ENCODE results near the gene RHBG. TPM values are rescaled to one million over a fixed set of nuclear protein-coding genes. Genes with fewer than 3 reads are reported as not detected.
A peak's percentile ranks its signal among the peaks of the same experiment; 100 is the strongest.
"Not testable (repeated sequence)": the region's sequence is repeated elsewhere in the genome, so short reads cannot be mapped to it uniquely, and the experiment has no call there.

RHBG gene, protein sequence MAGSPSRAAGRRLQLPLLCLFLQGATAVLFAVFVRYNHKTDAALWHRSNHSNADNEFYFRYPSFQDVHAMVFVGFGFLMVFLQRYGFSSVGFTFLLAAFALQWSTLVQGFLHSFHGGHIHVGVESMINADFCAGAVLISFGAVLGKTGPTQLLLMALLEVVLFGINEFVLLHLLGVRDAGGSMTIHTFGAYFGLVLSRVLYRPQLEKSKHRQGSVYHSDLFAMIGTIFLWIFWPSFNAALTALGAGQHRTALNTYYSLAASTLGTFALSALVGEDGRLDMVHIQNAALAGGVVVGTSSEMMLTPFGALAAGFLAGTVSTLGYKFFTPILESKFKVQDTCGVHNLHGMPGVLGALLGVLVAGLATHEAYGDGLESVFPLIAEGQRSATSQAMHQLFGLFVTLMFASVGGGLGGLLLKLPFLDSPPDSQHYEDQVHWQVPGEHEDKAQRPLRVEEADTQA
- not detected for total RNA-seq
- total RNA-seq (2013): not detected

- H3K27me3 Mint-ChIP-seq (ENCODE audit: low read depth in 2 of 2): peaks cover 46 to 59% of the 10 kb centered on the region in 2 donors
- H3K27ac ChIP-seq (ENCODE audit: low read length): no peak within 1 kb of the TSS
- no peaks in the 10 kb centered on the region for H3K9me3 Mint-ChIP-seq
- no peak within 1 kb of the TSS for H3K27ac Mint-ChIP-seq
- H3K4me1 ChIP-seq (ENCODE audit: control insufficient read depth, insufficient read depth, low read length): peaks cover 10% of the 10 kb centered on the region
- intact Hi-C loops (cut with micrococcal nuclease): no loop called here
- peak within 1 kb of the TSS; percentile 45 for H3K4me3 Mint-ChIP-seq
- no peak within 1 kb of the TSS for H3K4me3 ChIP-seq (ENCODE audit: low read length)
- peaks cover 10% of the 10 kb centered on the region for H3K27me3 ChIP-seq (ENCODE audit: control insufficient read depth, insufficient read depth, low read length)
- no peaks in the 10 kb centered on the region for H3K36me3 Mint-ChIP-seq
- TF ChIP-seq, protein P1, sequence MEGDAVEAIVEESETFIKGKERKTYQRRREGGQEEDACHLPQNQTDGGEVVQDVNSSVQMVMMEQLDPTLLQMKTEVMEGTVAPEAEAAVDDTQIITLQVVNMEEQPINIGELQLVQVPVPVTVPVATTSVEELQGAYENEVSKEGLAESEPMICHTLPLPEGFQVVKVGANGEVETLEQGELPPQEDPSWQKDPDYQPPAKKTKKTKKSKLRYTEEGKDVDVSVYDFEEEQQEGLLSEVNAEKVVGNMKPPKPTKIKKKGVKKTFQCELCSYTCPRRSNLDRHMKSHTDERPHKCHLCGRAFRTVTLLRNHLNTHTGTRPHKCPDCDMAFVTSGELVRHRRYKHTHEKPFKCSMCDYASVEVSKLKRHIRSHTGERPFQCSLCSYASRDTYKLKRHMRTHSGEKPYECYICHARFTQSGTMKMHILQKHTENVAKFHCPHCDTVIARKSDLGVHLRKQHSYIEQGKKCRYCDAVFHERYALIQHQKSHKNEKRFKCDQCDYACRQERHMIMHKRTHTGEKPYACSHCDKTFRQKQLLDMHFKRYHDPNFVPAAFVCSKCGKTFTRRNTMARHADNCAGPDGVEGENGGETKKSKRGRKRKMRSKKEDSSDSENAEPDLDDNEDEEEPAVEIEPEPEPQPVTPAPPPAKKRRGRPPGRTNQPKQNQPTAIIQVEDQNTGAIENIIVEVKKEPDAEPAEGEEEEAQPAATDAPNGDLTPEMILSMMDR (IDR thresholded peaks at IDR 0.05): no peak
- DNase-seq: peak in 1 of 2 donors; percentile 35
- H3K36me3 ChIP-seq (ENCODE audit: control insufficient read depth, insufficient read depth, low read length): no peaks in the 10 kb centered on the region
- H3K4me1 Mint-ChIP-seq: peaks cover 0 to 5% of the 10 kb centered on the region in 2 donors
- 10% methylated on average over 47 of the region's 48 CpGs for WGBS (ENCODE audit: insufficient coverage)
- no peaks in the 10 kb centered on the region for H3K9me3 ChIP-seq (ENCODE audit: control insufficient read depth, insufficient read depth, low read length)
- ATAC-seq: peak in 1 of 3 donors; percentile 63
Observed at GRCh38 chr1:156368889-156369684, at the start of gene RHBG. Gene RHBG, plus strand, starts transcription at chr1:156369211. Its CDS starts 39 bp downstream, at chr1:156369250.

- DNase-seq (peak in 1 of 2 donors; percentile 56), ATAC-seq (peak in 1 of 3 donors; percentile 24)
- Mint-ChIP-seq H3K27ac (no peak overlapping the region), H3K36me3 (peaks cover 13% of the 10 kb centered on the region), H3K4me1 (no peaks in the 10 kb centered on the region), H3K9me3 (no peaks in the 10 kb centered on the region), H3K4me3 (no peak overlapping the region), H3K27me3 (ENCODE audit: low read depth in 2 of 2) (no peaks in the 10 kb centered on the region)
- WGBS (ENCODE audit: insufficient coverage): no CpG with 5 or more reads among the region's 1 CpG
- Histone ChIP-seq H3K9me3 (ENCODE audit: control insufficient read depth, insufficient read depth, low read length) (no peaks in the 10 kb centered on the region), H3K27ac (ENCODE audit: low read length) (no peak overlapping the region), H3K36me3 (ENCODE audit: control insufficient read depth, insufficient read depth, low read length) (peaks cover 79% of the 10 kb centered on the region), H3K4me1 (ENCODE audit: control insufficient read depth, insufficient read depth, low read length) (no peaks in the 10 kb centered on the region), H3K27me3 (ENCODE audit: control insufficient read depth, insufficient read depth, low read length) (no peaks in the 10 kb centered on the region), H3K4me3 (ENCODE audit: low read length) (no peak overlapping the region)
- intact Hi-C loops (cut with micrococcal nuclease): loop anchor here (5.0 kb wide), 1 partner anchor 172 kb away; no protein-coding TSS in a partner anchor
- TF ChIP-seq, protein P1 (IDR thresholded peaks at IDR 0.05): peak; percentile 58
Observed at GRCh38 chr1:156319664-156320063, 49.3 kb upstream of the RHBG start.

GRCh38 chr1:156320560-156320959 is 48.5 kb upstream of the RHBG start:
- TF ChIP-seq, protein P1 (IDR thresholded peaks at IDR 0.05): no peak
- ATAC-seq (no peak), DNase-seq (no peak)
- Mint-ChIP-seq H3K36me3 (peaks cover 17% of the 10 kb centered on the region), H3K27me3 (ENCODE audit: low read depth in 2 of 2) (no peaks in the 10 kb centered on the region), H3K4me3 (no peak overlapping the region), H3K4me1 (no peaks in the 10 kb centered on the region), H3K27ac (no peak overlapping the region), H3K9me3 (no peaks in the 10 kb centered on the region)
- WGBS (ENCODE audit: insufficient coverage): 92% methylated on average over 3 of the region's 3 CpGs
- no peaks in the 10 kb centered on the region for H3K27me3 ChIP-seq (ENCODE audit: control insufficient read depth, insufficient read depth, low read length)
- no peak overlapping the region for H3K4me3 ChIP-seq (ENCODE audit: low read length)
- no peak overlapping the region for H3K27ac ChIP-seq (ENCODE audit: low read length)
- peaks cover 79% of the 10 kb centered on the region for H3K36me3 ChIP-seq (ENCODE audit: control insufficient read depth, insufficient read depth, low read length)
- no peaks in the 10 kb centered on the region for H3K4me1 ChIP-seq (ENCODE audit: control insufficient read depth, insufficient read depth, low read length)
- intact Hi-C loops (cut with micrococcal nuclease): no loop called here
- no peaks in the 10 kb centered on the region for H3K9me3 ChIP-seq (ENCODE audit: control insufficient read depth, insufficient read depth, low read length)

DNA sequence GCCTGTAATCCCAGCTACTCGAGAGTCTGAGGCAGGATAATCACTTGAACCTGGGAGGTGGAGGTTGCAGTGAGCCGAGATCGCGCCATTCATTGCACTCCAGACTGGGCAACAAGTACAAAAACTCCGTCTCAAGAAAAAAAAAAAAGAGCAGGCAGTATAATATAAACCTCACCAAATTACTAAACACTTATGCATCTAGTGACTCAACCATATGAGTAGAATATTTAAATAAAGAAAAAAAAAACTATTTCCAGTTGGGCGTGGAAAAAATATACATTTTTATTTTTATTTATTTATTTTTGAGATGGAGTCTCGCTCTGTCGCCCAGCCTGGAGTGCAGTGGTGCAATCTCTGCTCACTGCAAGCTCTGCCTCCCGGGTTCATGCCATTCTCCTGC is 45.8 kb upstream of the RHBG start:
- H3K4me3 ChIP-seq (ENCODE audit: low read length); H3K4me1 Mint-ChIP-seq; ATAC-seq; H3K9me3 Mint-ChIP-seq; H3K27ac Mint-ChIP-seq; H3K4me1 ChIP-seq (ENCODE audit: control insufficient read depth, insufficient read depth, low read length); H3K9me3 ChIP-seq (ENCODE audit: control insufficient read depth, insufficient read depth, low read length); H3K27me3 ChIP-seq (ENCODE audit: control insufficient read depth, insufficient read depth, low read length); intact Hi-C loops (cut with micrococcal nuclease); H3K27me3 Mint-ChIP-seq (ENCODE audit: low read depth in 2 of 2); H3K27ac ChIP-seq (ENCODE audit: low read length); H3K4me3 Mint-ChIP-seq; DNase-seq: not testable (repeated sequence)
- peaks cover 17% of the 10 kb centered on the region for H3K36me3 Mint-ChIP-seq
- 95% methylated on average over 5 of the region's 9 CpGs for WGBS (ENCODE audit: insufficient coverage)
- peaks cover 56% of the 10 kb centered on the region for H3K36me3 ChIP-seq (ENCODE audit: control insufficient read depth, insufficient read depth, low read length)
